Measurements from ENCODE around the gene C10orf67.

DNA sequence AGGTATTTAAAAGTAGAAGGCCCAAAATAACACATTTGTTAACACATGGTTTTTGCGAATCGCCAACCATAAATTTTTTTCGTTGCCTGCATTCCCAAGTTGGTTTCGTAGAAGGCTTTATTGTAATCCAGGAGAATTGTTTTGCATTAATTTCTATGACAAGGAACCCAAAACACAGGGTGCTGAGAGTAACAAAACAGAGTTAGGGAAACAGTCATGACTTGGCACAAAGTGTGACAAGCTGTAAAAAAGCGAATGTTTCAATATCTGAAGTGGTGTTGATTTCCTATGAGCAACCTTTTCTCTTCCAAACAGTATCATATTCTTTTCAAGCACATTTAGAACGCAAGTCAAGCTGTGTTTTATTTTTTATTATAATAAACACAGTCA is 63.6 kb downstream of the C10orf67 start:
- TF ChIP-seq, protein P1, sequence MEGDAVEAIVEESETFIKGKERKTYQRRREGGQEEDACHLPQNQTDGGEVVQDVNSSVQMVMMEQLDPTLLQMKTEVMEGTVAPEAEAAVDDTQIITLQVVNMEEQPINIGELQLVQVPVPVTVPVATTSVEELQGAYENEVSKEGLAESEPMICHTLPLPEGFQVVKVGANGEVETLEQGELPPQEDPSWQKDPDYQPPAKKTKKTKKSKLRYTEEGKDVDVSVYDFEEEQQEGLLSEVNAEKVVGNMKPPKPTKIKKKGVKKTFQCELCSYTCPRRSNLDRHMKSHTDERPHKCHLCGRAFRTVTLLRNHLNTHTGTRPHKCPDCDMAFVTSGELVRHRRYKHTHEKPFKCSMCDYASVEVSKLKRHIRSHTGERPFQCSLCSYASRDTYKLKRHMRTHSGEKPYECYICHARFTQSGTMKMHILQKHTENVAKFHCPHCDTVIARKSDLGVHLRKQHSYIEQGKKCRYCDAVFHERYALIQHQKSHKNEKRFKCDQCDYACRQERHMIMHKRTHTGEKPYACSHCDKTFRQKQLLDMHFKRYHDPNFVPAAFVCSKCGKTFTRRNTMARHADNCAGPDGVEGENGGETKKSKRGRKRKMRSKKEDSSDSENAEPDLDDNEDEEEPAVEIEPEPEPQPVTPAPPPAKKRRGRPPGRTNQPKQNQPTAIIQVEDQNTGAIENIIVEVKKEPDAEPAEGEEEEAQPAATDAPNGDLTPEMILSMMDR (IDR thresholded peaks at IDR 0.05), result no peak
- no peak for TF ChIP-seq POLR2AphosphoS5 (IDR thresholded peaks at IDR 0.05)
